Spinal cord (tissue), 10 donors: Measurements from ENCODE around the gene AUTS2. TPM values are rescaled to one million over a fixed set of nuclear protein-coding genes. Genes with fewer than 3 reads are reported as not detected.

ENCODE experiments used
- DNase-seq, 6 donors: peaks; one replicate each; pipeline versions ENCODE4 v3.0.0 to v3.0.0-alpha.2; 2013 to 2015; ENCODE audit warnings: low spot score in 6 of 6, low read depth in 4 of 6
- H3K27ac ChIP-seq: one replicate; pipeline ENCODE4 v1.5.1; 2013; ENCODE audit warnings: low read depth, low read length, control low read depth
- H3K27me3 ChIP-seq: one replicate; pipeline ENCODE4 v1.6.1; 2013; ENCODE audit warnings: low read length; ENCODE audit not compliant: control insufficient read depth, insufficient read depth
- H3K36me3 ChIP-seq: one replicate; pipeline ENCODE4 v1.6.1; 2013; ENCODE audit warnings: low read length; ENCODE audit not compliant: control insufficient read depth, insufficient read depth
- H3K4me1 ChIP-seq: one replicate; pipeline ENCODE4 v1.6.1; 2013; ENCODE audit warnings: low read length; ENCODE audit not compliant: control insufficient read depth, insufficient read depth
- H3K4me3 ChIP-seq: one replicate; pipeline ENCODE4 v1.5.1; 2013; ENCODE audit warnings: low read depth, low read length, control low read depth
- H3K9me3 ChIP-seq: one replicate; pipeline ENCODE4 v1.6.1; 2013; ENCODE audit warnings: low read length; ENCODE audit not compliant: control insufficient read depth, insufficient read depth
- WGBS: methylation state at CpG from one replicate; pipeline ENCODE4 v1.1.5; 2013; ENCODE audit warnings: missing lambda C conversion rate; ENCODE audit not compliant: insufficient coverage; 5-methylcytosine and 5-hydroxymethylcytosine counted together
- polyA plus RNA-seq, 2 donors: library from polyadenylated mRNA; unstranded; fragments of 120-200 nt; gene quantifications; one replicate each; pipeline ENCODE4 v1.2.1, GENCODE V29; 2013; ENCODE audit not compliant: insufficient read length in 2 of 2
- total RNA-seq, 2 donors: library from RNA; depleted of rRNA in 1 of 2; stranded (reverse); fragments of 120-200 nt in 1 of 2; fragments of >200 nt in 1 of 2; gene quantifications; one replicate each; pipeline versions ENCODE4 v1.2.3 to v1.2.4, GENCODE V29; 2013 to 2014
- donor health status: healthy.

The AUTS2 gene
- total and polyA plus RNA-seq, 4 donors, result 56.2 to 214 (median 135) TPM

GRCh38 chr7:70193514-70193913 is 595.2 kb downstream of the AUTS2 start:
- Histone ChIP-seq H3K27ac (no peak overlapping the region), H3K4me1 (no peaks in the 10 kb centered on the region), H3K4me3 (no peak overlapping the region), H3K36me3 (no peaks in the 10 kb centered on the region), H3K9me3 (peaks cover 3% of the 10 kb centered on the region), H3K27me3 (no peaks in the 10 kb centered on the region)
- peak in 1 of 6 donors; percentile 65 for DNase-seq
- WGBS, result no CpG with 5 or more reads among the region's 4 CpGs

GRCh38 chr7:70208236-70209063 is 610.2 kb downstream of the AUTS2 start:
- no peak for DNase-seq
- no peaks in the 10 kb centered on the region for H3K4me1 ChIP-seq
- no peaks in the 10 kb centered on the region for H3K36me3 ChIP-seq
- 89% methylated on average over 4 of the region's 5 CpGs for WGBS
- H3K27me3 ChIP-seq, result no peaks in the 10 kb centered on the region
- H3K4me3 ChIP-seq, result no peak overlapping the region
- H3K27ac ChIP-seq, result no peak overlapping the region
- H3K9me3 ChIP-seq, result no peaks in the 10 kb centered on the region

GRCh38 chr7:70210200-70210935 is 612.1 kb downstream of the AUTS2 start:
- WGBS, result 63% methylated on average over 1 of the region's 5 CpGs

GRCh38 chr7:70210936-70211310 is 612.6 kb downstream of the AUTS2 start:
- no peaks in the 10 kb centered on the region for H3K4me1 ChIP-seq
- no peaks in the 10 kb centered on the region for H3K9me3 ChIP-seq
- H3K27me3 ChIP-seq, result no peaks in the 10 kb centered on the region
- H3K27ac ChIP-seq, result no peak overlapping the region
- 76% methylated on average over 4 of the region's 6 CpGs for WGBS
- peak in 1 of 6 donors; percentile 62 for DNase-seq
- no peak overlapping the region for H3K4me3 ChIP-seq
- H3K36me3 ChIP-seq, result no peaks in the 10 kb centered on the region

More at GRCh38 chr7:70210200-70210935, 612.1 kb downstream of the AUTS2 start:
- Histone ChIP-seq H3K36me3 (no peaks in the 10 kb centered on the region), H3K27me3 (no peaks in the 10 kb centered on the region), H3K4me1 (no peaks in the 10 kb centered on the region), H3K27ac (no peak overlapping the region), H3K4me3 (no peak overlapping the region), H3K9me3 (no peaks in the 10 kb centered on the region)
- peak in 1 of 6 donors; percentile 51 for DNase-seq

- no peak overlapping the region for H3K4me3 ChIP-seq
- H3K27me3 ChIP-seq, result no peaks in the 10 kb centered on the region
- H3K27ac ChIP-seq, result no peak overlapping the region
- DNase-seq, result peak in 1 of 6 donors; percentile 92
- no peaks in the 10 kb centered on the region for H3K36me3 ChIP-seq
- no peaks in the 10 kb centered on the region for H3K9me3 ChIP-seq
- 89% methylated on average over 3 of the region's 6 CpGs for WGBS
- H3K4me1 ChIP-seq, result no peaks in the 10 kb centered on the region
Measured at GRCh38 chr7:70212281-70212680, 614.0 kb downstream of the AUTS2 start.

GRCh38 chr7:70214071-70214470 is 615.8 kb downstream of the AUTS2 start:
- H3K9me3 ChIP-seq, result no peaks in the 10 kb centered on the region
- H3K36me3 ChIP-seq, result no peaks in the 10 kb centered on the region
- no peaks in the 10 kb centered on the region for H3K4me1 ChIP-seq
- no peaks in the 10 kb centered on the region for H3K27me3 ChIP-seq
- H3K27ac ChIP-seq, result no peak overlapping the region
- no peak overlapping the region for H3K4me3 ChIP-seq
- DNase-seq, result peak in 1 of 6 donors; percentile 68

- Histone ChIP-seq H3K4me1 (no peaks in the 10 kb centered on the region), H3K9me3 (no peaks in the 10 kb centered on the region), H3K36me3 (no peaks in the 10 kb centered on the region), H3K27me3 (no peaks in the 10 kb centered on the region), H3K4me3 (no peak overlapping the region), H3K27ac (no peak overlapping the region)
- DNase-seq, result no peak
- 100% methylated on average over 1 of the region's 1 CpG for WGBS
Measured at GRCh38 chr7:70215491-70215890, 617.2 kb downstream of the AUTS2 start.

GRCh38 chr7:70217571-70217970 is 619.3 kb downstream of the AUTS2 start:
- no peak for DNase-seq
- WGBS, result no CpG with 5 or more reads among the region's 3 CpGs
- Histone ChIP-seq H3K9me3 (no peaks in the 10 kb centered on the region), H3K27me3 (no peaks in the 10 kb centered on the region), H3K36me3 (no peaks in the 10 kb centered on the region), H3K4me3 (no peak overlapping the region), H3K27ac (no peak overlapping the region), H3K4me1 (no peaks in the 10 kb centered on the region)

- Histone ChIP-seq H3K36me3 (no peaks in the 10 kb centered on the region), H3K27ac (no peak overlapping the region), H3K27me3 (no peaks in the 10 kb centered on the region), H3K4me3 (no peak overlapping the region), H3K9me3 (no peaks in the 10 kb centered on the region), H3K4me1 (no peaks in the 10 kb centered on the region)
- whole genome bisulfite sequencing, result 67% methylated on average over 1 of the region's 3 CpGs
- no peak for DNase-seq
Measured at GRCh38 chr7:70218006-70218405, 619.7 kb downstream of the AUTS2 start.

- H3K27me3 ChIP-seq, result no peaks in the 10 kb centered on the region
- H3K27ac ChIP-seq, result no peak overlapping the region
- WGBS, result no CpG with 5 or more reads among the region's 4 CpGs
- no peaks in the 10 kb centered on the region for H3K9me3 ChIP-seq
- no peaks in the 10 kb centered on the region for H3K36me3 ChIP-seq
- peak in 2 of 6 donors; percentile 25 to 84 for DNase-seq
- no peak overlapping the region for H3K4me3 ChIP-seq
- no peaks in the 10 kb centered on the region for H3K4me1 ChIP-seq
Measured at GRCh38 chr7:70219061-70219460, 620.8 kb downstream of the AUTS2 start.
